ENCODE results near the gene EFCC1. TPM values are rescaled to one million over a fixed set of nuclear protein-coding genes. Genes with fewer than 3 reads are reported as not detected.

EFCC1 gene
- total and polyA plus RNA-seq, 2 experiments from 2014 or later: 0.23 to 0.50 TPM

DNA sequence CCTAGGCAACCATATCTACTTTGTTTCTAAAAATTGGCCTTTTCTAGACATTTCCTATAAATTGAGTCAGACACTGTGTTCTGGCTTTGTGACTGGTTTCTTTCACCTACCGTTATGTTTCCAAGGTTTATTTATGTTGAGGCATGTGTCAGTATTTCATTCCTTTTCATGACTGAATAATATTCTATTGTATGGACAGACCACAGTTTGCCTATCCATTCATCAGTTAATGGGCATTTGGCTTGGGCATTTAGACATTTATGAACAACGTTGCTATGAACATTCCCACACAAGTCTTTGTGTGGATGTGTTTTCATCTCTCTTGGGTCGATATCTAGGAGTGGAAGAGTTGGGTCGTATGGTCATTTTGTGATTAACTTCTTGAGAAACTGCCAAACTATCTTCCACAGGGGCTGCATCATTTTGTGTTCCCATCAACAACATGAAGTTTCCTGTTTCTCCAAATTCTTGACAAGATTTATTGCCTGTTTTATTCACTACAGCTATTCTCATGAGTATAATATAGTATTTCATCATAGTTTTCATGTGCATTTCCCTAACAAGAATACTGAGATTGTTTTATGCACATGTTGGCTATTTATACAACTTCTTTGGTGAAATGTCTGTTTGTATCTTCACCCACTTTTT is 3.5 kb upstream of the EFCC1 start:
- TF ChIP-seq, protein P1, sequence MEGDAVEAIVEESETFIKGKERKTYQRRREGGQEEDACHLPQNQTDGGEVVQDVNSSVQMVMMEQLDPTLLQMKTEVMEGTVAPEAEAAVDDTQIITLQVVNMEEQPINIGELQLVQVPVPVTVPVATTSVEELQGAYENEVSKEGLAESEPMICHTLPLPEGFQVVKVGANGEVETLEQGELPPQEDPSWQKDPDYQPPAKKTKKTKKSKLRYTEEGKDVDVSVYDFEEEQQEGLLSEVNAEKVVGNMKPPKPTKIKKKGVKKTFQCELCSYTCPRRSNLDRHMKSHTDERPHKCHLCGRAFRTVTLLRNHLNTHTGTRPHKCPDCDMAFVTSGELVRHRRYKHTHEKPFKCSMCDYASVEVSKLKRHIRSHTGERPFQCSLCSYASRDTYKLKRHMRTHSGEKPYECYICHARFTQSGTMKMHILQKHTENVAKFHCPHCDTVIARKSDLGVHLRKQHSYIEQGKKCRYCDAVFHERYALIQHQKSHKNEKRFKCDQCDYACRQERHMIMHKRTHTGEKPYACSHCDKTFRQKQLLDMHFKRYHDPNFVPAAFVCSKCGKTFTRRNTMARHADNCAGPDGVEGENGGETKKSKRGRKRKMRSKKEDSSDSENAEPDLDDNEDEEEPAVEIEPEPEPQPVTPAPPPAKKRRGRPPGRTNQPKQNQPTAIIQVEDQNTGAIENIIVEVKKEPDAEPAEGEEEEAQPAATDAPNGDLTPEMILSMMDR (IDR thresholded peaks at IDR 0.05; ENCODE audit: poor library complexity): no peak
- TF ChIP-seq EZH2phosphoT487 (IDR thresholded peaks at IDR 0.05; ENCODE audit: low read depth, severe bottlenecking, unreplicated experiment) (no peak), EZH2 (IDR thresholded peaks at IDR 0.05; ENCODE audit: borderline replicate concordance) (no peak)
- Histone ChIP-seq H3K4me1 (ENCODE audit: insufficient read depth) (peaks cover 3% of the 10 kb centered on the region), H3K79me2 (no peaks in the 10 kb centered on the region), H3K4me2 (no peak overlapping the region), H3K27ac (no peak overlapping the region), H4K20me1 (ENCODE audit: insufficient read depth, poor library complexity, severe bottlenecking) (no peaks in the 10 kb centered on the region), H3K4me3 (no peak overlapping the region), H3K36me3 (replicated peaks; ENCODE audit: insufficient read depth, low read depth) (no peaks in the 10 kb centered on the region), H3K27me3 (peaks cover 58% of the 10 kb centered on the region), H3K9me2 (replicated peaks; ENCODE audit: insufficient read depth) (no peaks in the 10 kb centered on the region), H2AFZ (no peak overlapping the region), H3K9me3 (ENCODE audit: low read depth) (no peaks in the 10 kb centered on the region)
- no peak for DNase-seq (ENCODE audit: low spot score)
- WGBS (ENCODE audit: low lambda C conversion rate, missing lambda C conversion rate): 88% methylated on average over 4 of the region's 4 CpGs

DNA sequence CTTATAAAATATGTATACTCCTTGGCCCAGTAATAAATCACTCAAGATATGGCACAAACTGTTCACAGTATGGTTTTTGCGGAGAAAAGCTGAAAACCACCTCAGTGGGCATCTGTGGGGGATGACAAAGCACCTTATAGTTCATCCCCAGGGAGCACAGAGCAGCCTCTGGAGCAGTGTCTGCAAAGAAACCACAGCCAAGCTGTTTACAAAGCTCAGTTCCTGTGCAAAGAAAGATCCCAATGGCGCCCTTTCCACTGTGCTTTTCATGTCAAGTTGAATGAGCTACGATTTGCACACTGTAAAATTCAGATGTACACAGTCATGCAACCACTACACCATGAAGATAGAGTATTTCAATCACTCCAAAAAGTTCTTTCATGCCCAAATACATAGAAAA is 2.5 kb upstream of the EFCC1 start:
- Histone ChIP-seq H3K79me2 (no peaks in the 10 kb centered on the region), H3K27ac (no peak overlapping the region), H3K4me2 (no peak overlapping the region), H3K9me2 (replicated peaks; ENCODE audit: insufficient read depth) (no peaks in the 10 kb centered on the region), H3K27me3 (peaks cover 61% of the 10 kb centered on the region), H4K20me1 (ENCODE audit: insufficient read depth, poor library complexity, severe bottlenecking) (no peaks in the 10 kb centered on the region), H3K9me3 (ENCODE audit: low read depth) (no peaks in the 10 kb centered on the region), H3K4me1 (ENCODE audit: insufficient read depth) (peaks cover 5% of the 10 kb centered on the region), H3K36me3 (replicated peaks; ENCODE audit: insufficient read depth, low read depth) (no peaks in the 10 kb centered on the region), H3K4me3 (no peak overlapping the region), H2AFZ (no peak overlapping the region)
- 50% methylated on average over 3 of the region's 3 CpGs for WGBS (ENCODE audit: low lambda C conversion rate, missing lambda C conversion rate)
- no peak for DNase-seq (ENCODE audit: low spot score)
- no peak for TF ChIP-seq EZH2 (IDR thresholded peaks at IDR 0.05; ENCODE audit: borderline replicate concordance)
- TF ChIP-seq, protein P1 (IDR thresholded peaks at IDR 0.05; ENCODE audit: poor library complexity): no peak

DNA sequence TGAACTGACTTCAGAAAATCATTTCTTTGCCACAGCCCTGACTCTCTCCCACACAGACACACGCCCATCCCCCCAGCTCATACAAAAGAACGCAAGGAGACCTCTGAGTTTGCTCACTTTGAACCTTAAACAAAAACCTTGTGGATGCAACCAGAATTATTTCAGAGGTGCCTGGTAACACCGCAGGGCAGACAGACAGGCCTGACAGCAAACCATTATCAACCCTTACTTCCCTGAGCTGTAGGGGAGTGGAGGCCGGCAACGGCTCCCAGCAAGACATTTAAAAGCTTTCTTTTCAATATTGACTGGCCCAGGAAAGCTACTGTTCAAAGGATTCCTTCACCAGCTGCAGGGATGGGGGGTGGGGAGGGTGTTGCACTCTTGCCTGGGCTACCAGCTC is 2.0 kb upstream of the EFCC1 start:
- H3K27ac ChIP-seq: no peak overlapping the region
- no peaks in the 10 kb centered on the region for H3K36me3 ChIP-seq (replicated peaks; ENCODE audit: insufficient read depth, low read depth)
- no peak overlapping the region for H2AFZ ChIP-seq
- no peak for DNase-seq (ENCODE audit: low spot score)
- H3K27me3 ChIP-seq: peaks cover 62% of the 10 kb centered on the region
- H3K9me3 ChIP-seq (ENCODE audit: low read depth): no peaks in the 10 kb centered on the region
- H3K4me2 ChIP-seq: no peak overlapping the region
- no peaks in the 10 kb centered on the region for H4K20me1 ChIP-seq (ENCODE audit: insufficient read depth, poor library complexity, severe bottlenecking)
- H3K4me3 ChIP-seq: no peak overlapping the region
- H3K79me2 ChIP-seq: no peaks in the 10 kb centered on the region
- peaks cover 6% of the 10 kb centered on the region for H3K4me1 ChIP-seq (ENCODE audit: insufficient read depth)
- TF ChIP-seq EZH2phosphoT487 (IDR thresholded peaks at IDR 0.05; ENCODE audit: low read depth, severe bottlenecking, unreplicated experiment): no peak
- 25% methylated on average over 5 of the region's 5 CpGs for WGBS (ENCODE audit: low lambda C conversion rate, missing lambda C conversion rate)
- no peaks in the 10 kb centered on the region for H3K9me2 ChIP-seq (replicated peaks; ENCODE audit: insufficient read depth)

DNA sequence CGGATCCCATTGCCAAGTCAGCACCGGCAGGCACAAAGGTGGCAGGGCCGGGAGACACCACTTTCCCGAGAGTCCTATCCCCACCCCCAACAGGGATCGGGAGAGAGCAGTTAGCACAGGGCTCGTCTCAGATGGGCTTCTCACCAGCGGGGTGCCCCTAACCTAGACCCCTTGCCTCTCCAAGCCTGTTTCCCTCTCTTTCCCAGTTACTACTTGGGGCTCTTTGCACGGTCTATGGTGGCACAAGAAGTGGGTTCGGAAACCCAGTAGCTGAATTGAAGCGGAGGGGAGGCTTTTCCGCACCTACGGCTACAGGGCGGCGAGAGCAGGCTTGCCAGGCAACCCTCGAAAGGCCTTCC is 383 bp upstream of the EFCC1 start:
- no peaks in the 10 kb centered on the region for H3K36me3 ChIP-seq (replicated peaks; ENCODE audit: insufficient read depth, low read depth)
- WGBS (ENCODE audit: low lambda C conversion rate, missing lambda C conversion rate): 14% methylated on average over 15 of the region's 15 CpGs
- no peak for DNase-seq (ENCODE audit: low spot score)
- H3K27ac ChIP-seq: no peak overlapping the region
- no peaks in the 10 kb centered on the region for H3K9me3 ChIP-seq (ENCODE audit: low read depth)
- no peaks in the 10 kb centered on the region for H3K79me2 ChIP-seq
- no peaks in the 10 kb centered on the region for H4K20me1 ChIP-seq (ENCODE audit: insufficient read depth, poor library complexity, severe bottlenecking)
- TF ChIP-seq, protein P1 (IDR thresholded peaks at IDR 0.05; ENCODE audit: poor library complexity): no peak
- TF ChIP-seq EZH2 (IDR thresholded peaks at IDR 0.05; ENCODE audit: borderline replicate concordance) (no peak), EZH2phosphoT487 (IDR thresholded peaks at IDR 0.05; ENCODE audit: low read depth, severe bottlenecking, unreplicated experiment) (no peak)
- H3K27me3 ChIP-seq: peaks cover 66% of the 10 kb centered on the region
- H3K4me2 ChIP-seq: peak overlapping the region; percentile 92
- peak overlapping the region; percentile 66 for H2AFZ ChIP-seq
- H3K9me2 ChIP-seq (replicated peaks; ENCODE audit: insufficient read depth): no peaks in the 10 kb centered on the region
- H3K4me3 ChIP-seq: peak overlapping the region; percentile 36
- H3K4me1 ChIP-seq (ENCODE audit: insufficient read depth): peaks cover 14% of the 10 kb centered on the region
